ENCODE measurements around the gene ADARB1. TPM values are rescaled to one million over a fixed set of nuclear protein-coding genes. Genes with fewer than 3 reads are reported as not detected.
A peak's percentile ranks its signal among the peaks of the same experiment; 100 is the strongest.

Gene ADARB1
- total RNA-seq, 2 experiments from 2014 or later = 32.8 to 37.7 TPM

- peaks cover 8% of the 10 kb centered on the region for H3K36me3 Mint-ChIP-seq (ENCODE audit: low read depth)
- H3K9me3 Mint-ChIP-seq (ENCODE audit: low read depth) = no peaks in the 10 kb centered on the region
- H3K4me3 Mint-ChIP-seq = no peak overlapping the region
- no peak overlapping the region for H3K27ac Mint-ChIP-seq
- POLR2A ChIA-PET = no interaction called here
- intact Hi-C loops (cut with DNase I, micrococcal nuclease) = loop anchor here in 1 of 2 experiments (10.0 kb wide), 1 partner anchor 275 kb away; the partner anchor contains the start of gene SUMO3
- no peak for DNase-seq
- CTCF ChIA-PET = interaction anchor here (0.8 to 1.8 kb wide), 8 partner anchors 10 to 297 kb away, joined by 3 to 6 read pairs (median 4); no protein-coding TSS in a partner anchor
- no peak for ATAC-seq
- peaks cover 61% of the 10 kb centered on the region for H3K4me1 Mint-ChIP-seq
- H3K27me3 Mint-ChIP-seq = no peaks in the 10 kb centered on the region
Measured at GRCh38 chr21:45089964-45090363, 15.6 kb downstream of the ADARB1 start.

- ChIA-PET POLR2A (no interaction called here), CTCF (interaction anchor here (0.8 to 1.8 kb wide), 6 partner anchors 11 to 298 kb away, joined by 3 to 6 read pairs (median 4); no protein-coding TSS in a partner anchor)
- Mint-ChIP-seq H3K36me3 (ENCODE audit: low read depth) (peaks cover 4% of the 10 kb centered on the region), H3K4me3 (no peak overlapping the region), H3K27me3 (no peaks in the 10 kb centered on the region), H3K4me1 (peaks cover 52% of the 10 kb centered on the region), H3K9me3 (ENCODE audit: low read depth) (no peaks in the 10 kb centered on the region), H3K27ac (no peak overlapping the region)
- intact Hi-C loops (cut with DNase I, micrococcal nuclease) = no loop called here
- no peak for DNase-seq
- ATAC-seq = no peak
Measured at GRCh38 chr21:45090966-45091365, 16.6 kb downstream of the ADARB1 start.

GRCh38 chr21:45091550-45092322, 17.4 kb downstream of the ADARB1 start:
- H3K4me3 Mint-ChIP-seq = no peak overlapping the region
- ChIA-PET CTCF (interaction anchor here (1.1 to 1.2 kb wide), 2 partner anchors 46 to 298 kb away, joined by 3 to 4 read pairs; no protein-coding TSS in a partner anchor), POLR2A (no interaction called here)
- DNase-seq (peak; percentile 3), ATAC-seq (no peak)
- no peak overlapping the region for H3K27ac Mint-ChIP-seq
- H3K9me3 Mint-ChIP-seq (ENCODE audit: low read depth) = no peaks in the 10 kb centered on the region
- H3K36me3 Mint-ChIP-seq (ENCODE audit: low read depth) = peaks cover 4% of the 10 kb centered on the region
- H3K27me3 Mint-ChIP-seq = no peaks in the 10 kb centered on the region
- H3K4me1 Mint-ChIP-seq = peaks cover 47% of the 10 kb centered on the region
- intact Hi-C loops (cut with DNase I, micrococcal nuclease) = no loop called here

GRCh38 chr21:45093035-45093532, 18.7 kb downstream of the ADARB1 start:
- DNase-seq = no peak
- CTCF ChIA-PET = interaction anchor here (0.6 kb wide), 1 partner anchor 114 kb away, joined by 3 read pairs; no protein-coding TSS in a partner anchor
- Mint-ChIP-seq H3K4me1 (peaks cover 44% of the 10 kb centered on the region), H3K9me3 (ENCODE audit: low read depth) (no peaks in the 10 kb centered on the region), H3K36me3 (ENCODE audit: low read depth) (no peaks in the 10 kb centered on the region), H3K27me3 (no peaks in the 10 kb centered on the region), H3K27ac (no peak overlapping the region), H3K4me3 (no peak overlapping the region)
- POLR2A ChIA-PET = no interaction called here
- intact Hi-C loops (cut with DNase I, micrococcal nuclease) = no loop called here
- ATAC-seq = no peak

GRCh38 chr21:45094412-45094811, 20.0 kb downstream of the ADARB1 start:
- intact Hi-C loops (cut with DNase I, micrococcal nuclease) = no loop called here
- POLR2A ChIA-PET = no interaction called here
- no peaks in the 10 kb centered on the region for H3K27me3 Mint-ChIP-seq
- H3K4me1 Mint-ChIP-seq = peaks cover 40% of the 10 kb centered on the region
- H3K27ac Mint-ChIP-seq = no peak overlapping the region
- H3K36me3 Mint-ChIP-seq (ENCODE audit: low read depth) = peaks cover 3% of the 10 kb centered on the region
- H3K9me3 Mint-ChIP-seq (ENCODE audit: low read depth) = no peaks in the 10 kb centered on the region
- ATAC-seq (no peak), DNase-seq (no peak)
- CTCF ChIA-PET = no interaction called here
- H3K4me3 Mint-ChIP-seq = no peak overlapping the region

GRCh38 chr21:45095505-45095904, 21.1 kb downstream of the ADARB1 start:
- Mint-ChIP-seq H3K27ac (no peak overlapping the region), H3K36me3 (ENCODE audit: low read depth) (peaks cover 3% of the 10 kb centered on the region), H3K9me3 (ENCODE audit: low read depth) (no peaks in the 10 kb centered on the region), H3K4me1 (peaks cover 40% of the 10 kb centered on the region), H3K27me3 (no peaks in the 10 kb centered on the region), H3K4me3 (no peak overlapping the region)
- ATAC-seq (no peak), DNase-seq (no peak)
- POLR2A ChIA-PET = no interaction called here
- intact Hi-C loops (cut with DNase I, micrococcal nuclease) = no loop called here
- CTCF ChIA-PET = interaction anchor here (1.3 kb wide), 1 partner anchor 12 kb away, joined by 5 read pairs; no protein-coding TSS in a partner anchor

GRCh38 chr21:45096217-45096616, 21.8 kb downstream of the ADARB1 start:
- Mint-ChIP-seq H3K4me1 (peaks cover 40% of the 10 kb centered on the region), H3K27ac (no peak overlapping the region), H3K36me3 (ENCODE audit: low read depth) (peaks cover 3% of the 10 kb centered on the region), H3K27me3 (no peaks in the 10 kb centered on the region), H3K9me3 (ENCODE audit: low read depth) (no peaks in the 10 kb centered on the region), H3K4me3 (no peak overlapping the region)
- intact Hi-C loops (cut with DNase I, micrococcal nuclease) = no loop called here
- ChIA-PET POLR2A (no interaction called here), CTCF (interaction anchor here (0.9 kb wide), 1 partner anchor 42 kb away, joined by 4 read pairs; no protein-coding TSS in a partner anchor)
- ATAC-seq = no peak
- no peak for DNase-seq

GRCh38 chr21:45097827-45098387, 23.5 kb downstream of the ADARB1 start:
- ChIA-PET CTCF (interaction anchor here (0.5 to 1.6 kb wide), 2 partner anchors 39 to 40 kb away, joined by 3 read pairs; no protein-coding TSS in a partner anchor), POLR2A (no interaction called here)
- Mint-ChIP-seq H3K27ac (no peak overlapping the region), H3K27me3 (no peaks in the 10 kb centered on the region), H3K9me3 (ENCODE audit: low read depth) (no peaks in the 10 kb centered on the region), H3K36me3 (ENCODE audit: low read depth) (peaks cover 3% of the 10 kb centered on the region), H3K4me1 (peaks cover 46% of the 10 kb centered on the region), H3K4me3 (no peak overlapping the region)
- intact Hi-C loops (cut with DNase I, micrococcal nuclease) = no loop called here
- DNase-seq (no peak), ATAC-seq (no peak)

GRCh38 chr21:45098867-45099266, 24.5 kb downstream of the ADARB1 start:
- H3K4me3 Mint-ChIP-seq = no peak overlapping the region
- intact Hi-C loops (cut with DNase I, micrococcal nuclease) = no loop called here
- peaks cover 3% of the 10 kb centered on the region for H3K36me3 Mint-ChIP-seq (ENCODE audit: low read depth)
- CTCF ChIA-PET = interaction anchor here (0.6 to 2.6 kb wide), 6 partner anchors 10 to 38 kb away, joined by 3 to 23 read pairs (median 3); no protein-coding TSS in a partner anchor
- no peaks in the 10 kb centered on the region for H3K9me3 Mint-ChIP-seq (ENCODE audit: low read depth)
- H3K4me1 Mint-ChIP-seq = peaks cover 45% of the 10 kb centered on the region
- DNase-seq = no peak
- H3K27me3 Mint-ChIP-seq = no peaks in the 10 kb centered on the region
- POLR2A ChIA-PET = no interaction called here
- H3K27ac Mint-ChIP-seq = peak overlapping the region; percentile 14
- ATAC-seq = peak; percentile 51

GRCh38 chr21:45099571-45099970, 25.2 kb downstream of the ADARB1 start:
- CTCF ChIA-PET = interaction anchor here (0.6 to 2.6 kb wide), 7 partner anchors 10 to 37 kb away, joined by 3 to 23 read pairs (median 3); no protein-coding TSS in a partner anchor
- peaks cover 46% of the 10 kb centered on the region for H3K4me1 Mint-ChIP-seq
- DNase-seq = no peak
- no peak overlapping the region for H3K27ac Mint-ChIP-seq
- peaks cover 3% of the 10 kb centered on the region for H3K36me3 Mint-ChIP-seq (ENCODE audit: low read depth)
- intact Hi-C loops (cut with DNase I, micrococcal nuclease) = no loop called here
- no peaks in the 10 kb centered on the region for H3K27me3 Mint-ChIP-seq
- H3K4me3 Mint-ChIP-seq = no peak overlapping the region
- POLR2A ChIA-PET = no interaction called here
- no peaks in the 10 kb centered on the region for H3K9me3 Mint-ChIP-seq (ENCODE audit: low read depth)
- no peak for ATAC-seq

GRCh38 chr21:45100866-45101265, 26.5 kb downstream of the ADARB1 start:
- Mint-ChIP-seq H3K4me1 (peaks cover 55% of the 10 kb centered on the region), H3K27ac (no peak overlapping the region), H3K36me3 (ENCODE audit: low read depth) (peaks cover 5% of the 10 kb centered on the region), H3K9me3 (ENCODE audit: low read depth) (no peaks in the 10 kb centered on the region), H3K4me3 (no peak overlapping the region), H3K27me3 (no peaks in the 10 kb centered on the region)
- ChIA-PET POLR2A (no interaction called here), CTCF (interaction anchor here (1.0 to 2.6 kb wide), 2 partner anchors 12 to 27 kb away, joined by 4 to 23 read pairs; no protein-coding TSS in a partner anchor)
- intact Hi-C loops (cut with DNase I, micrococcal nuclease) = no loop called here
- no peak for ATAC-seq
- DNase-seq = no peak
